Ishikawa (cell line): ENCODE measurements around the gene TPM3.
A peak's percentile ranks its signal among the peaks of the same experiment; 100 is the strongest.

ENCODE experiments used
- CEBPB ChIP-seq: IDR thresholded peaks from 2 replicates; pipeline ENCODE4 v1.6.1; 2012
- CREB1 ChIP-seq: IDR thresholded peaks from 2 replicates; pipeline ENCODE4 v1.6.1; 2012; ENCODE audit warnings: low read depth
- EGR1 ChIP-seq: IDR thresholded peaks from 2 replicates; pipeline ENCODE4 v1.6.1; 2012
- EP300 ChIP-seq: IDR thresholded peaks from 2 replicates; pipeline ENCODE4 v1.6.1; 2012; ENCODE audit warnings: borderline replicate concordance
- FOXM1 ChIP-seq: IDR thresholded peaks from 2 replicates; pipeline ENCODE4 v1.6.1; 2012; ENCODE audit warnings: low read depth, borderline replicate concordance
- MAX ChIP-seq: IDR thresholded peaks from 2 replicates; pipeline ENCODE4 v1.6.1; 2012
- NFIC ChIP-seq: IDR thresholded peaks from 2 replicates; pipeline ENCODE4 v1.6.1; 2012
- RAD21 ChIP-seq: IDR thresholded peaks from 2 replicates; pipeline ENCODE4 v1.6.1; 2012; ENCODE audit warnings: low read depth
- REST ChIP-seq: IDR thresholded peaks from 2 replicates; pipeline ENCODE4 v1.6.1; 2012; ENCODE audit warnings: low read depth, mild to moderate bottlenecking
- TAF1 ChIP-seq: IDR thresholded peaks from 2 replicates; pipeline ENCODE4 v1.6.1; 2012; ENCODE audit warnings: low read depth, mild to moderate bottlenecking
- TCF12 ChIP-seq: IDR thresholded peaks from 2 replicates; pipeline ENCODE4 v1.6.1; 2012; ENCODE audit warnings: low read depth
- TEAD4 ChIP-seq: IDR thresholded peaks from 2 replicates; pipeline ENCODE4 v1.6.1; 2012
- USF1 ChIP-seq: IDR thresholded peaks from 2 replicates; pipeline ENCODE4 v1.6.1; 2012
- YY1 ChIP-seq: IDR thresholded peaks from 2 replicates; pipeline ENCODE4 v1.6.1; 2012; ENCODE audit warnings: low read depth
- ZBTB7A ChIP-seq: IDR thresholded peaks from 2 replicates; pipeline ENCODE4 v1.6.1; 2012; ENCODE audit warnings: low read depth

TPM3 gene

GRCh38 chr1:154219541-154219940, 27.6 kb upstream of the TPM3 start:
- TF ChIP-seq TCF12 (no peak), MAX (peak; percentile 17; the same call in 1 of the 2 replicates)

GRCh38 chr1:154218545-154218944, 26.6 kb upstream of the TPM3 start:
- TF ChIP-seq CEBPB (no peak), USF1 (no peak), YY1 (no peak), CREB1 (no peak), ZBTB7A (no peak), TCF12 (no peak)

GRCh38 chr1:154213274-154213673, 21.4 kb upstream of the TPM3 start:
- no peak for TF ChIP-seq REST
- no peak for TF ChIP-seq MAX
- TF ChIP-seq CEBPB: no peak
- no peak for TF ChIP-seq USF1

- no peak for TF ChIP-seq NFIC
- no peak for TF ChIP-seq EP300
- no peak for TF ChIP-seq TCF12
- TF ChIP-seq CEBPB: no peak
- no peak for TF ChIP-seq RAD21
- no peak for TF ChIP-seq TAF1
- TF ChIP-seq CREB1: no peak
- no peak for TF ChIP-seq YY1
- no peak for TF ChIP-seq REST
- no peak for TF ChIP-seq EGR1
- TF ChIP-seq MAX: no peak
- no peak for TF ChIP-seq ZBTB7A
- no peak for TF ChIP-seq TEAD4
- no peak for TF ChIP-seq FOXM1
- TF ChIP-seq USF1: no peak
These were observed 20.2 kb upstream of the TPM3 start for GRCh38 chr1:154212083-154212482.

- TF ChIP-seq NFIC: no peak
- no peak for TF ChIP-seq EGR1
- TF ChIP-seq TCF12: no peak
- no peak for TF ChIP-seq EP300
- no peak for TF ChIP-seq TEAD4
- no peak for TF ChIP-seq RAD21
- TF ChIP-seq CEBPB: no peak
- TF ChIP-seq TAF1: no peak
- no peak for TF ChIP-seq REST
- no peak for TF ChIP-seq CREB1
- no peak for TF ChIP-seq YY1
- TF ChIP-seq FOXM1: no peak
- no peak for TF ChIP-seq MAX
- no peak for TF ChIP-seq USF1
These were observed 16.9 kb upstream of the TPM3 start for GRCh38 chr1:154208677-154209388.
